Mucosa of rectum (tissue), 2 donors: ENCODE data around the gene LRRC19.

Experiments used
- H3K27ac ChIP-seq, 2 donors: one replicate each; pipeline ENCODE4 v1.7.0; 2013; ENCODE audit warnings: inconsistent platforms in 2 of 2, low read depth in 2 of 2, low read length in 2 of 2
- H3K27me3 ChIP-seq, 2 donors: one replicate each; pipeline ENCODE4 v1.7.0; 2013; ENCODE audit warnings: low read length in 2 of 2; ENCODE audit not compliant: control insufficient read depth in 2 of 2, insufficient read depth in 2 of 2
- H3K36me3 ChIP-seq, 2 donors: one replicate each; pipeline ENCODE4 v1.7.0; 2013; ENCODE audit warnings: low read length in 2 of 2; ENCODE audit not compliant: control insufficient read depth in 2 of 2, insufficient read depth in 2 of 2
- H3K4me1 ChIP-seq, 2 donors: one replicate each; pipeline ENCODE4 v1.7.0; 2013; ENCODE audit warnings: low read length in 2 of 2, mild to moderate bottlenecking in 1 of 2; ENCODE audit not compliant: control insufficient read depth in 2 of 2, insufficient read depth in 2 of 2
- H3K4me3 ChIP-seq, 2 donors: one replicate each; pipeline ENCODE4 v1.7.0; 2013; ENCODE audit warnings: low read length in 2 of 2
- H3K9ac ChIP-seq, 2 donors: one replicate each; pipeline ENCODE4 v1.7.0; 2013; ENCODE audit warnings: low read length in 2 of 2, low read depth in 1 of 2, mild to moderate bottlenecking in 1 of 2
- H3K9me3 ChIP-seq, 2 donors: one replicate each; pipeline ENCODE4 v1.7.0; 2013; ENCODE audit warnings: low read length in 2 of 2; ENCODE audit not compliant: control insufficient read depth in 2 of 2
- donor health status: healthy.
- donor health status: Normal muscosa, but diverticular disease.

The LRRC19 gene

GRCh38 chr9:26956860-26957233 is 48.6 kb downstream of the LRRC19 start:
- H3K4me3 ChIP-seq, result peak overlapping the region; percentile 89 to 99
- no peaks in the 10 kb centered on the region for H3K36me3 ChIP-seq
- H3K9me3 ChIP-seq, result no peaks in the 10 kb centered on the region
- H3K4me1 ChIP-seq, result peaks cover 4 to 11% of the 10 kb centered on the region in 2 donors
- H3K27me3 ChIP-seq, result no peaks in the 10 kb centered on the region
- peak overlapping the region; percentile 71 to 90 for H3K27ac ChIP-seq
- H3K9ac ChIP-seq, result peak overlapping the region; percentile 85 to 86

DNA sequence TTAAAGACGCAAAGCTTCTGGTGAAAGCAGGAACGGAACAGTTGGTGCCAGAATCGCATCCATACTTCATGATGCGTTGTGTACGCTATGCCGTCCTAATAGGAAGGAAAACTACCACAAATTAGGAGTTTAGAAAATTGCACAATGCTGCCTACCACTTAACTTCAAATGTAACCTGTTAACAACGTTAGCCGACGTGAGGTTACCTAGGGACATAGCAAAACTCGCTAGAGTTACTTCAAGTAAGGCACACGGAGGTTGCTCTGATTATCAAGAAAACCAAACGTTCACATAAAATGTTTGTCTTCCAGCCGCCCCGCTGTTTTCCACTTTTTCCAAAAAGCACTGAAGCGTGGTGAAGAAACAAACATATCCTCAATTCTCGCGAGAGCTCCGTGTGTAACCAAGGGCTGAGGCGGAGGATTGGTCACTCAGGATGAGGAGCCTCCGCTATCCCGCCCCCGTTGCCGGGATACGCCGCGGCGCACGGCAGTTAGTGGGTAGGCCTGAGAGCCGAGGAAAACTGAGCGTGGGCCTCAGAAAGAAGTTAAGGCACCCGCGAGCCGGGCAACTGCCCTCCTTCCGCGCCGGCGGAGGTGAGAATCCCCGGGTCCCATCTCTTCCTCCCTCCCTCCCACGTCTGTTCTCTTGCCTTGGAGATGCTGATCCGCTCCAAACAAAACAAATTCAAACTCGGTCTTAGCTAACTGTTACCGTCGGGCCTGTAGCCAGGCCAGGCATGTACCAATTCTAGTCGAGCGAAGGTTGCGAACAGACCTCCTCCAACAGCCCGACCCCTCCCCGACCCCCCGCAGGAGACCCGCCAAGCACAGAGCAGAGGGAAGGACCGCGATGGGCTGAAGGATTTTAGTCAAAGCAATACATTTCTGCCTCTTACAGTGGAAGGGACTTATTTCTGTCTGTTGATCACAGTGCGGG is 49.3 kb downstream of the LRRC19 start, which contains the start of gene IFT74:
Gene IFT74 (plus strand): TSS at position 492 of the 939 bp plus-strand sequence. CDS start 5,556 bp downstream, outside the sequence.
- Histone ChIP-seq H3K4me3 (peak within 1 kb of the TSS; percentile 89 to 99), H3K4me1 (peaks cover 4 to 11% of the 10 kb centered on the region in 2 donors), H3K27me3 (no peaks in the 10 kb centered on the region), H3K27ac (peak within 1 kb of the TSS; percentile 89 to 90), H3K9me3 (no peaks in the 10 kb centered on the region), H3K9ac (peak within 1 kb of the TSS; percentile 85 to 86), H3K36me3 (no peaks in the 10 kb centered on the region)

- peak overlapping the region; percentile 89 to 90 for H3K27ac ChIP-seq
- no peaks in the 10 kb centered on the region for H3K27me3 ChIP-seq
- H3K4me3 ChIP-seq, result peak overlapping the region; percentile 89 to 99
- peaks cover 4 to 11% of the 10 kb centered on the region in 2 donors for H3K4me1 ChIP-seq
- H3K9ac ChIP-seq, result peak overlapping the region; percentile 85 to 86
- H3K9me3 ChIP-seq, result no peaks in the 10 kb centered on the region
- no peaks in the 10 kb centered on the region for H3K36me3 ChIP-seq
Measured at GRCh38 chr9:26955222-26955903, 50.1 kb downstream of the LRRC19 start.

DNA sequence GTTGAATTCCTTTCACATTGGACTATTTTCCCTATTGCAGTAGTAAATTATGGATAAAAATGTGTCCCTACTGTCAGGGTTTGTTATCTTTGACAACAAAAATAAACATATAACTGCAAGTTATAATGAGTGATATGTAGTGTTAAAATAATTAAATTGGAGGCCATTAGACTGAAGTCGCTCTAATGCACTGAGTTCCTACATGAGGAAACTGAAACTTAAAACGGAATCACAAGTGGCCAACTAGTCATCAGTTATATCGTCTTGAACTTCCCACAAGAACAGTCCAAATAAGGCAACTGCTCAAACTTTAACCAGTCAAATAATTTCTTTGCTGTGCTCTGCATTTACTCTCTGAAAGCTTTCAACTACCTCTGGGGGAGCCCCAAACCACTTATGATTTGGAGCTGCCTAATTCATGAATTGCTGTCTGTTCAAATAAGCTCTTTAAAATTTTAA is 51.4 kb downstream of the LRRC19 start:
- Histone ChIP-seq H3K36me3 (no peaks in the 10 kb centered on the region), H3K4me1 (peaks cover 4 to 11% of the 10 kb centered on the region in 2 donors), H3K4me3 (no peak overlapping the region), H3K9me3 (no peaks in the 10 kb centered on the region), H3K27me3 (no peaks in the 10 kb centered on the region), H3K9ac (no peak overlapping the region), H3K27ac (no peak overlapping the region)

- no peak overlapping the region for H3K4me3 ChIP-seq
Measured at GRCh38 chr9:26951794-26952193, 53.7 kb downstream of the LRRC19 start.

GRCh38 chr9:26950521-26950920 is 55.0 kb downstream of the LRRC19 start:
- H3K27me3 ChIP-seq, result no peaks in the 10 kb centered on the region
- no peak overlapping the region for H3K9ac ChIP-seq
- H3K9me3 ChIP-seq, result no peaks in the 10 kb centered on the region
- no peak overlapping the region for H3K4me3 ChIP-seq
- peaks cover 14 to 23% of the 10 kb centered on the region in 2 donors for H3K4me1 ChIP-seq
- no peaks in the 10 kb centered on the region for H3K36me3 ChIP-seq
- no peak overlapping the region for H3K27ac ChIP-seq

More at GRCh38 chr9:26951794-26952193, 53.7 kb downstream of the LRRC19 start:
- no peaks in the 10 kb centered on the region for H3K9me3 ChIP-seq
- no peak overlapping the region for H3K27ac ChIP-seq
- no peaks in the 10 kb centered on the region for H3K27me3 ChIP-seq
- no peak overlapping the region for H3K9ac ChIP-seq
- H3K4me1 ChIP-seq, result peaks cover 7 to 14% of the 10 kb centered on the region in 2 donors
- H3K36me3 ChIP-seq, result no peaks in the 10 kb centered on the region

GRCh38 chr9:26949637-26950069 is 55.8 kb downstream of the LRRC19 start:
- Histone ChIP-seq H3K9me3 (no peaks in the 10 kb centered on the region), H3K4me1 (peaks cover 11 to 22% of the 10 kb centered on the region in 2 donors), H3K27me3 (no peaks in the 10 kb centered on the region), H3K27ac (no peak overlapping the region), H3K9ac (no peak overlapping the region), H3K36me3 (no peaks in the 10 kb centered on the region), H3K4me3 (no peak overlapping the region)

GRCh38 chr9:26947736-26948135 is 57.7 kb downstream of the LRRC19 start:
- Histone ChIP-seq H3K9ac (peak overlapping the region; percentile 97), H3K4me3 (peak overlapping the region; percentile 97 to 99), H3K4me1 (peaks cover 11 to 22% of the 10 kb centered on the region in 2 donors), H3K9me3 (no peaks in the 10 kb centered on the region), H3K27ac (peak overlapping the region; percentile 94 to 98), H3K36me3 (no peaks in the 10 kb centered on the region), H3K27me3 (no peaks in the 10 kb centered on the region)

DNA sequence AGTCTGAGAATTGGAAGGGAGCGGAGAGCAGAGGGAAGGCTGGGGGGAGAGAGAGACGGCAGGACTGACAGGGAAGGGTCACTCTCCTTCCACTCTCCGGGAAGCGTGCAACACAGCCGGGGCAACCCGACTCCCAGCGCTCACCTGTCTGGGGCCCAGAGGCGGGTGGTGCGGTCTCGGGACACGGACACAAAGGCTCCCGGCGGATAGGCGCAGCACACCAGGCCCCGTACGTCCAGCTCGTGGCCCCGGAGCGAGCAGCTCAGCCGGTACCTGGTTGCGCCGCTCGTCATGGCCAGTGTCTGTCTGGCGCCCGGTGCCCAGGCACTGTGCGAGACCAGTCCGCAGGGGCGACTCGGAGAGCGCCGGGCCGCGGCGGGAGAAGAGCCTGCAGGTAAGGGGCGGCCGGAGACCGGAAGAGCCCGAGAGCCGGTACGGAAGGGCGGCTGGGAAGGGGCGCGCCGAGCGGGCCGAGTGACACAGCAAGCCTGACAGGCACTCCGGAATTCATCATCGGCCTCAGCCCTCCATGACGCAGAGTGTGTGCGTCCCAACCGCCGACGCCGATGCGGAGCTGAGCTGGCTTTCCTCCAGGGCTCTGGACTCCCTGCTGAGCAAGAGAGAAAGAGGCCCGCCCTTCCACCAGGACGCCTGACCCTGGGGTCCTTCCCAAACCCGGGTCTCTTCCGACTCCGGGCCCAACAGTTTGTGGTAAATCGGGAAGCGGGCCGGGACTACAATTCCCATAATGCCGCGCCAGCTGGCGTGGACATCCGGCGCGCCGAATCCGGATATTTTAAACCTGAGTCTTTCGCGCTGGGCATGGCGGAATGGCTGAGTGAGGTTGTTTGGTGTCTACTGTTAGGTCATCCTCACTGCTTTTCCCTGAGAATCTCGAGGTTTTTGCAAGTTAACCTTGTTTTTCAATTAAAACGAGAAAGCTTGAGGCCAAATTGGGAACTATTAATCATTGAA is 58.4 kb downstream of the LRRC19 start, which contains the start of gene PLAA:
Gene PLAA (minus strand): TSS at position 490 of the 975 bp plus-strand sequence. CDS start 197 bp downstream, at position 293.
- H3K9ac ChIP-seq, result peak within 1 kb of the TSS; percentile 97

More for the DNA sequence above, 58.4 kb downstream of the LRRC19 start, which contains the start of gene PLAA:
- H3K4me3 ChIP-seq, result peak within 1 kb of the TSS; percentile 97 to 99
- peak within 1 kb of the TSS; percentile 94 to 98 for H3K27ac ChIP-seq
- H3K36me3 ChIP-seq, result no peaks in the 10 kb centered on the region
- peaks cover 11 to 22% of the 10 kb centered on the region in 2 donors for H3K4me1 ChIP-seq
- no peaks in the 10 kb centered on the region for H3K27me3 ChIP-seq
- no peaks in the 10 kb centered on the region for H3K9me3 ChIP-seq
